Measurements from ENCODE around the gene BORCS6.

BORCS6 gene

GRCh38 chr17:8154608-8155155, 35.3 kb downstream of the BORCS6 start:
- no peak for DNase-seq (ENCODE audit: low read depth in 2 of 2)

GRCh38 chr17:8153957-8154607, 35.9 kb downstream of the BORCS6 start:
- peak; percentile 74 to 84 for DNase-seq (ENCODE audit: low read depth in 2 of 2)

- peak in 1 of 2 donors; percentile 55 for DNase-seq (ENCODE audit: low read depth in 2 of 2)
Observed at GRCh38 chr17:8153525-8153956, 36.4 kb downstream of the BORCS6 start.

GRCh38 chr17:8153031-8153451, 36.9 kb downstream of the BORCS6 start:
- DNase-seq (ENCODE audit: low read depth in 2 of 2) = no peak

- DNase-seq (ENCODE audit: low read depth in 2 of 2) = peak; percentile 91 to 92
Observed at GRCh38 chr17:8152112-8152775, 37.7 kb downstream of the BORCS6 start, which contains the start of gene PER1. TSS of gene PER1 (minus strand) at chr17:8152404. CDS start at chr17:8150706, 1,698 bp downstream.

GRCh38 chr17:8151641-8152111, 38.3 kb downstream of the BORCS6 start:
- no peak for DNase-seq (ENCODE audit: low read depth in 2 of 2)

- DNase-seq (ENCODE audit: low read depth in 2 of 2) = peak; percentile 82 to 89
Observed at GRCh38 chr17:8151120-8151640, 38.8 kb downstream of the BORCS6 start.

GRCh38 chr17:8150194-8151119, 39.5 kb downstream of the BORCS6 start:
- no peak for DNase-seq (ENCODE audit: low read depth in 2 of 2)

- no peak for DNase-seq (ENCODE audit: low read depth in 2 of 2)
Observed at GRCh38 chr17:8149419-8150193, 40.4 kb downstream of the BORCS6 start.

GRCh38 chr17:8148560-8148959, 41.4 kb downstream of the BORCS6 start:
- DNase-seq (ENCODE audit: low read depth in 2 of 2) = no peak

GRCh38 chr17:8147805-8148404, 42.1 kb downstream of the BORCS6 start:
- no peak for DNase-seq (ENCODE audit: low read depth in 2 of 2)

- DNase-seq (ENCODE audit: low read depth in 2 of 2) = no peak
Observed at GRCh38 chr17:8147141-8147804, 42.7 kb downstream of the BORCS6 start.

- DNase-seq (ENCODE audit: low read depth in 2 of 2) = no peak
Observed at GRCh38 chr17:8146381-8147140, 43.4 kb downstream of the BORCS6 start.

GRCh38 chr17:8145811-8146210, 44.2 kb downstream of the BORCS6 start:
- DNase-seq (ENCODE audit: low read depth in 2 of 2) = no peak

- DNase-seq (ENCODE audit: low read depth in 2 of 2) = no peak
Observed at GRCh38 chr17:8144401-8145231, 45.4 kb downstream of the BORCS6 start.

GRCh38 chr17:8143581-8144400, 46.2 kb downstream of the BORCS6 start:
- DNase-seq (ENCODE audit: low read depth in 2 of 2) = no peak

GRCh38 chr17:8142887-8143580, 46.9 kb downstream of the BORCS6 start:
- no peak for DNase-seq (ENCODE audit: low read depth in 2 of 2)

All from stimulated activated CD8-positive, alpha-beta memory T cell treated with anti-CD3 and anti-CD28 coated beads, Interleukin-15, amount 100 ng/mL, for 48 hours (primary cell).